GM19397 (cell line): ENCODE measurements around the gene RPL28.

Source experiments
- ATAC-seq: cut with Tn5 transposase; IDR thresholded peaks from one replicate; pipeline ENCODE4 v1.9.1; 2021; ENCODE audit warnings: mild to moderate bottlenecking, moderate library complexity; ENCODE audit not compliant: unreplicated experiment

Gene RPL28

GRCh38 chr19:55385724-55386492, at the start of gene RPL28:
Gene RPL28 (plus strand): TSS chr19:55385932. CDS start chr19:55386358, 426 bp downstream.
- peak; percentile 68 for ATAC-seq

- ATAC-seq, result no peak
These were observed 49.6 kb upstream of the RPL28 start for GRCh38 chr19:55336101-55336500.

GRCh38 chr19:55339105-55339888, 46.4 kb upstream of the RPL28 start, which contains the start of gene KMT5C:
Gene KMT5C (plus strand): TSS chr19:55339876. CDS start chr19:55341937, 2,061 bp downstream.
- peak; percentile 84 for ATAC-seq

- no peak for ATAC-seq
These were observed 45.6 kb upstream of the RPL28 start for GRCh38 chr19:55339889-55340783.

GRCh38 chr19:55340784-55341147, 45.0 kb upstream of the RPL28 start:
- no peak for ATAC-seq

- ATAC-seq, result no peak
These were observed 44.6 kb upstream of the RPL28 start for GRCh38 chr19:55341171-55341588.

GRCh38 chr19:55341595-55342531, 43.9 kb upstream of the RPL28 start:
- ATAC-seq, result no peak

- ATAC-seq, result no peak
These were observed 41.3 kb upstream of the RPL28 start for GRCh38 chr19:55344444-55344843.

- no peak for ATAC-seq
These were observed 40.5 kb upstream of the RPL28 start for GRCh38 chr19:55345101-55345817.

- ATAC-seq, result no peak
These were observed 39.7 kb upstream of the RPL28 start for GRCh38 chr19:55345818-55346724.

GRCh38 chr19:55346725-55347441, 38.8 kb upstream of the RPL28 start:
- no peak for ATAC-seq

GRCh38 chr19:55347442-55348009, 38.2 kb upstream of the RPL28 start:
- no peak for ATAC-seq

- no peak for ATAC-seq
These were observed 37.3 kb upstream of the RPL28 start for GRCh38 chr19:55348317-55349034.

GRCh38 chr19:55350620-55351315, 35.0 kb upstream of the RPL28 start:
- ATAC-seq, result no peak

GRCh38 chr19:55352040-55352439, 33.7 kb upstream of the RPL28 start:
- ATAC-seq, result no peak

GRCh38 chr19:55352549-55353145, 33.1 kb upstream of the RPL28 start:
- ATAC-seq, result no peak
